Effector memory CD4-positive, alpha-beta T cell (primary cell): ENCODE results near the gene PDGFRB.

Experiments
- DNase-seq, 3 donors: peaks; one replicate each; pipeline ENCODE4 v3.0.0-alpha.2; 2020
- H3K27ac ChIP-seq: 2 replicates; pipeline ENCODE4 v1.7.0; 2013; ENCODE audit warnings: mild to moderate bottlenecking, low read length, moderate library complexity; ENCODE audit not compliant: insufficient read depth, poor library complexity, severe bottlenecking
- H3K27me3 ChIP-seq: replicated peaks from 2 replicates; pipeline ENCODE4 v1.7.0; 2013; ENCODE audit warnings: mild to moderate bottlenecking, low read length; ENCODE audit not compliant: insufficient read depth, control insufficient read depth, poor library complexity, severe bottlenecking
- H3K36me3 ChIP-seq: 2 replicates; pipeline ENCODE4 v1.7.0; 2013; ENCODE audit warnings: mild to moderate bottlenecking, low read length, moderate library complexity; ENCODE audit not compliant: control insufficient read depth, insufficient read depth
- H3K4me1 ChIP-seq: 2 replicates; pipeline ENCODE4 v1.7.0; 2013; ENCODE audit warnings: low read length, mild to moderate bottlenecking; ENCODE audit not compliant: control insufficient read depth, insufficient read depth, poor library complexity, severe bottlenecking
- H3K4me3 ChIP-seq: 2 replicates; pipeline ENCODE4 v1.7.0; 2013; ENCODE audit warnings: low read length, low read depth, mild to moderate bottlenecking; ENCODE audit not compliant: insufficient read depth, poor library complexity, severe bottlenecking
- H3K9me3 ChIP-seq: 2 replicates; pipeline ENCODE4 v1.7.0; 2013; ENCODE audit warnings: mild to moderate bottlenecking, low read length, moderate library complexity; ENCODE audit not compliant: control insufficient read depth

The PDGFRB gene

DNA sequence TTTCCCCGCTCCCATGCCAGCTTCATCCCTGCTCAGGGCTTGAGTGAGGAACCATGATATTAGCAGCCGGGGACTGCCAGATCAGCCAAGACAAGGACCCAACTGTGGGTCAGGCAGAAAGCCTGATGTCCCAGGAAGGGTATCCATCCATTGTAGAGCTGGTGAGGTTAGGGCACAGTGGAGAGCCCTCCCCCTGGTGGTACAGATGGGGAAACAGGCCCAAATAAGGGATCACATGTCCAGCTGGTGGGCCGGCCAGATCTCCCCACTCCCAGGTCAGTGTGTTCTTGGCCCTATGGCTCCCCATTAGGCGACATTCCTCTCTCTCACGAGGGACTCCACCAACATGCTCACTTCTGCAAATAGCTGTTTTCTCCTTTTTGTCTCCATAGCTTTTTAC lies 19.9 kb upstream of the PDGFRB start:
- Histone ChIP-seq H3K36me3 (no peaks in the 10 kb centered on the region), H3K27me3 (peaks cover 5% of the 10 kb centered on the region), H3K4me3 (no peak overlapping the region), H3K9me3 (no peaks in the 10 kb centered on the region), H3K27ac (no peak overlapping the region), H3K4me1 (no peaks in the 10 kb centered on the region)
- DNase-seq, result no peak

DNA sequence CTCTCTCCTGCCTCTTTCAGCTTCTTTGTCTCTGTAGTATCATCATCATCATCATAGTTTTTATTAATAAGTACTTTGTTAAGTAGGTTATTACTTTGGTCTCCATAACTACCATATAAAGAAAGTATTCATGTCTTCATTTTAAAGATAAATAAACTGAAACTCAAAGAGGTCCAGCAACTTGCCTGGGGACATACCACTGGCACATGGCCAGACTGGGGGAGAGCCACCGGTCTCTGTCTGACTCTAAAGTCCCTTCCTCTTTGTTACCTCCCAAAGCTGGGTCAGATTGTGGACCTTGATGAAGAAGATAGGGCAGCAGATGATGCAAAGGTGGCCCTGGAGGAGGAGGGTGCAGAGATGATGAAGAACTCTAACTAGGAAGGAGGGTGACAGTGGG lies 19.4 kb upstream of the PDGFRB start:
- Histone ChIP-seq H3K9me3 (no peaks in the 10 kb centered on the region), H3K27me3 (peaks cover 5% of the 10 kb centered on the region), H3K36me3 (no peaks in the 10 kb centered on the region), H3K4me1 (no peaks in the 10 kb centered on the region), H3K27ac (no peak overlapping the region), H3K4me3 (no peak overlapping the region)
- DNase-seq, result no peak

DNA sequence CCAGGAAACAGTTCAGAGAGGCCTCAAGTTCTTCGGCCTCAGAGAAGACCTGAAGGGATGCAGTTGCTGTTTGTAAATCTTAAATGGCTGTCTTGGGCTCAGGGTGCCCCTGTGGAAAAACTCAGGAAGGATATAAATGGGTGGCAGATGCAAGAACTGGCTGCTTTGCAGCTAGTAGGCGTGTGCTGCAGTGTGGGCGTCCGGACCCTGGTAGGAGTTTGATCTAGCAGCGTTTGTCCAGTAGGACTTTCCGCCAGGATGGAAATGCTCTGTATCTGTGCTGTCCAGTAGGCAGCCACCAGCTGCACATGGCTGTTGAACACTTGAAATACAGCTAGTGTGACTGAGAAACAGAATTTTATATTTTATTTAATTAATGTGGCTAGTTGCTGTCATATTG lies 18.6 kb upstream of the PDGFRB start:
- no peak overlapping the region for H3K27ac ChIP-seq
- peaks cover 5% of the 10 kb centered on the region for H3K27me3 ChIP-seq
- DNase-seq, result no peak
- H3K9me3 ChIP-seq, result no peaks in the 10 kb centered on the region
- H3K4me1 ChIP-seq, result no peaks in the 10 kb centered on the region
- no peaks in the 10 kb centered on the region for H3K36me3 ChIP-seq
- no peak overlapping the region for H3K4me3 ChIP-seq

DNA sequence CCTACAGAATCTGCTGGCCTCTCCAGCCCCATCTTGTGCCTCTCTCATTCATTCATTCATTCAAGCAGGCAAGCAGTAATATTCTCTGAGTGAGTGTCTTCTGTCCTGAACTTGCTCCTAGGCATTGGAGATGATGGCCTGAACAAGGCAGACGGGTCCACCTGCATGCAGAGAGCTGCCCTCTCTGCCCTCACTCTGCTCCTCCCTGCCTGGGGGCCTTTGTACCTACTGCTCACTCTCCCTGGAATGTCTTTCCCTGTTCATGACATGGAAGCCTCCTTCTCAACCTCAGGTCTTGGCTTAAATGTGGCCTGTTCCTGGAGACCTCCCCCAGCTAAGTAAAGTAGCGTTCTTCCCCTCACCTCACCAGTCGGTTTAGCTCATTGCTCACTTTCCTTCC lies 17.5 kb upstream of the PDGFRB start:
- no peaks in the 10 kb centered on the region for H3K4me1 ChIP-seq
- H3K36me3 ChIP-seq, result no peaks in the 10 kb centered on the region
- H3K9me3 ChIP-seq, result no peaks in the 10 kb centered on the region
- no peak for DNase-seq
- H3K27ac ChIP-seq, result no peak overlapping the region
- H3K27me3 ChIP-seq, result peaks cover 9% of the 10 kb centered on the region
- H3K4me3 ChIP-seq, result no peak overlapping the region

DNA sequence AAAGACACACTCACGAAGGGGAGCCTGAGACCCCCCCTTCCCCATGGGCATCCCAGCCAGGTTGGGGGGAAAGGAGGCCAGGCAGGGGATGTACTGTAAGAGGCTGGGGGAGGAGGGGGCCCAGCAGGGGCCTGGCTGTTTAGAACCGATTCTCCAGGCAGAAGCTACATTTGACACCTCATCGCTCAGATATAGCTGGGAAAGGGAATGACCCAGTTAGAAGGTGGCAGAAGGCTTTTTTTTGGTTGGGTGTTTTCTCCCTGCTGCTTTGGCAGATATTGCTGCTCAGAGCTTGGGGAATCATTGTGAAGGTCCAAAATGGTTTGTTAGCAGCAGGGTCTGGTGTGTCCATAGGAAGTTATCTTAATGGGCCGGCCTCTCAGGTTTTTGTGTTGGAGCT lies 16.9 kb upstream of the PDGFRB start:
- Histone ChIP-seq H3K4me3 (no peak overlapping the region), H3K27ac (no peak overlapping the region), H3K4me1 (no peaks in the 10 kb centered on the region), H3K27me3 (peaks cover 12% of the 10 kb centered on the region), H3K36me3 (no peaks in the 10 kb centered on the region), H3K9me3 (no peaks in the 10 kb centered on the region)
- no peak for DNase-seq

DNA sequence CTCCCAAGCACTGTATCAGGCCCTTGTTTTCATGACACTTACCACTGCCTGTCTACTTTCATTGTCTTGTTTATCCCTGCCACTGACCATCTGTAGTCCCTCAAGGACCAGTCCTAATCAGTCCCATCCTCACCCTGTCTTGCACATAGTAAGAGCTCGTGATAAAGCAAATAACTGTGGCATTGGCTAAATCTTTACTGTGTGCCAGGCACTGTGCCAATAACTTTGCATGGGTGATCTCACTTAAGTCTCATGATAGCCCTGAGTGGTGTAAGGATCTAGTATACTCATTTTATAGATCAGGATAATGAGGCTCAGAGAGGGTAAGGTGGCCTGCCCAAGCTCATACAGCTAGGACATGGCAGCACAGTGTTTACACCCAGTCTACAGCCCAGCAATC lies 16.5 kb upstream of the PDGFRB start:
- peaks cover 17% of the 10 kb centered on the region for H3K27me3 ChIP-seq
- H3K36me3 ChIP-seq, result no peaks in the 10 kb centered on the region
- no peak overlapping the region for H3K4me3 ChIP-seq
- H3K9me3 ChIP-seq, result no peaks in the 10 kb centered on the region
- no peak for DNase-seq
- no peaks in the 10 kb centered on the region for H3K4me1 ChIP-seq
- H3K27ac ChIP-seq, result no peak overlapping the region

DNA sequence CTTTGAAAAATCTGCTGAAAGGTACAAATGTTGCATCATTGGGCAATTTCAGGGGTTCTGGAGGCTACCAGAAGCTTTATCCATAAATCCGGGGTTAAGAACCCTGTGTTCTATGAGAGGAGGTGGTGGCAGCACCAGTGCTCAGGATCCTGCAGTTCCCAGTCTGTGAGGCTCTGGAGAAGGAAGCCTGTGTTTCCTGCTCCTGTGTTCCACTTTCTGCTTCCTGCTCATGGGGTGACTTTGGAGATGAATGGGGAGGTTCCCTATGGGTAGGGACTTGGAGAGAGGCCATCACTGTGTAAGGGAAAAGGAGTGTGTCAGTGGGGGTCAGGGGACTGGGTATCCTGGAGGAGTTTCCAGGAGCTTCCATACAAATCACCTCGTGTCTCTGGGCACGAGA lies 13.2 kb upstream of the PDGFRB start:
- no peak for DNase-seq
- peaks cover 25% of the 10 kb centered on the region for H3K27me3 ChIP-seq
- H3K4me3 ChIP-seq, result no peak overlapping the region
- H3K36me3 ChIP-seq, result no peaks in the 10 kb centered on the region
- no peaks in the 10 kb centered on the region for H3K4me1 ChIP-seq
- H3K9me3 ChIP-seq, result no peaks in the 10 kb centered on the region
- no peak overlapping the region for H3K27ac ChIP-seq

DNA sequence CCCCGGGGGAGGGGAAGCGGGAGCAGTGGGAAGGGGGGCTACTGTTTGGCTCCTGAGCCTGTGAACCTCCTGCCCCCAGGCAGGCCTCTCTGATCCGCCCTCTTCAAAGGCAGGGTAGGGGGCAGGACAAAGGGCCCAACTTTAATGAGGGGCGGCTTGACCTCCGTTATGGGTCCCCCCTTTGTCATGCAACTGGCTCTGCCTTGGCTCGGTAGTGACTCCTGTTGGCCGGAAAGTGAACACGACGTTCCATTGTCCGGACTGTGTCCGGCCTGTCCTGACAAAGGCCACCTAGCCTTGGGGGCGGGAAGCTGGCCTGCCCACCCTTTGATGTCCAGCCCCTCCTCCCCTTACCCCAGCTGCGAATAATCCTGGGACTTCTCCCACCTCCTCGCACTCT lies 12.3 kb upstream of the PDGFRB start:
- Histone ChIP-seq H3K4me3 (no peak overlapping the region), H3K27me3 (peaks cover 20% of the 10 kb centered on the region), H3K36me3 (no peaks in the 10 kb centered on the region), H3K4me1 (no peaks in the 10 kb centered on the region), H3K9me3 (no peaks in the 10 kb centered on the region), H3K27ac (no peak overlapping the region)
- no peak for DNase-seq

DNA sequence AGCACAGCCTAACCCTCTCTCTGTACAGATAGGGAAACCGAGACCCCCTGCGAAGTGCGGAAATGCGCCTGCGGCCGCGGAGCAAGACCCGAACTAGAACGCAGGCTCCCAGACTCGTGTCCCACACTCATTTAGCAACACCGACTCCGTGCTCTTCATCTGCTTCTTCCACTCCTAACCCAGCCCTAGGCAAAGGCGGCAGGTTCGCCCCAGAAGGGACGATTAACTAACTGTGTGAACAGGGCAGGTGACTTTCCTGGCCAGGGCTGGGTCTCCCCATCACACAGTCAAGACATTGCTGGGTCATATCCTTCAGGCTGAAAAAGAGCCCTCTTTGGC lies 11.8 kb upstream of the PDGFRB start:
- Histone ChIP-seq H3K36me3 (no peaks in the 10 kb centered on the region), H3K27ac (no peak overlapping the region), H3K4me1 (no peaks in the 10 kb centered on the region), H3K9me3 (no peaks in the 10 kb centered on the region), H3K27me3 (peaks cover 20% of the 10 kb centered on the region), H3K4me3 (no peak overlapping the region)
- DNase-seq, result no peak

DNA sequence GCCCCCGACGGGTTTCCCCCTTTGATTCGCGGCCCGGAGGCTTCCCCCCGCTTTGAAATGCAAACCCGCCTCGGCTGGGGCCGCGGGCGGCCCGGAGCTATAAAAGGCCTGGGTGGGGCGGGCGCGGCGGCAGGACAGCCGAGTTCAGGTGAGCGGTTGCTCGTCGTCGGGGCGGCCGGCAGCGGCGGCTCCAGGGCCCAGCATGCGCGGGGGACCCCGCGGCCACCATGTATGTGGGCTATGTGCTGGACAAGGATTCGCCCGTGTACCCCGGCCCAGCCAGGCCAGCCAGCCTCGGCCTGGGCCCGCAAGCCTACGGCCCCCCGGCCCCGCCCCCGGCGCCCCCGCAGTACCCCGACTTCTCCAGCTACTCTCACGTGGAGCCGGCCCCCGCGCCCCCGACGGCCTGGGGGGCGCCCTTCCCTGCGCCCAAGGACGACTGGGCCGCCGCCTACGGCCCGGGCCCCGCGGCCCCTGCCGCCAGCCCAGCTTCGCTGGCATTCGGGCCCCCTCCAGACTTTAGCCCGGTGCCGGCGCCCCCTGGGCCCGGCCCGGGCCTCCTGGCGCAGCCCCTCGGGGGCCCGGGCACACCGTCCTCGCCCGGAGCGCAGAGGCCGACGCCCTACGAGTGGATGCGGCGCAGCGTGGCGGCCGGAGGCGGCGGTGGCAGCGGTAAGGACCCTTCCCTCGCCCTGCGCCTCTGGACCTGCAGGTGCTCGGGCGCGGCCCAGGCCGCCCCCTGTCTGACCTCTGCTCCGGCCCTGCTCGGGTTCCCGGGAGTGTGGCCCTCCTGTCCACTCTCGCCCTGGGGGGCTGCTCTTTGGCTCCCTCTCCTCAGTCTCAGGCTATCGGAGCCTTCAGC lies 11.2 kb upstream of the PDGFRB start, which contains the start of gene CDX1:
Gene CDX1 (plus strand): TSS at position 129 of the 862 bp plus-strand sequence. CDS start 99 bp downstream, at position 228.
- no peak within 1 kb of the TSS for H3K4me3 ChIP-seq
- DNase-seq, result no peak
- H3K27ac ChIP-seq, result no peak within 1 kb of the TSS

More for the DNA sequence above, 11.2 kb upstream of the PDGFRB start, which contains the start of gene CDX1:
- Histone ChIP-seq H3K9me3 (no peaks in the 10 kb centered on the region), H3K27me3 (peaks cover 20% of the 10 kb centered on the region), H3K4me1 (no peaks in the 10 kb centered on the region), H3K36me3 (no peaks in the 10 kb centered on the region)
